Bronchial epithelial cell (primary cell): Measurements from ENCODE around the gene TMED5. TPM values are rescaled to one million over a fixed set of nuclear protein-coding genes. Genes with fewer than 3 reads are reported as not detected.
A peak's percentile ranks its signal among the peaks of the same experiment; 100 is the strongest.
"Not testable (repeated sequence)": the region's sequence is repeated elsewhere in the genome, so short reads cannot be mapped to it uniquely, and the experiment has no call there.

Source experiments
- DNase-seq: peaks from one replicate; pipeline ENCODE4 v3.0.0-alpha.2; 2010; ENCODE audit warnings: low read depth
- FAIRE-seq: peaks from 2 replicates; lab custom pipeline; 2011; peaks lifted over from hg19 to GRCh38; lab: Jason Lieb, UNC
- H3K27me3 ChIP-seq: 2 replicates; pipeline ENCODE4 v1.5.1; 2011; ENCODE audit warnings: low read length; ENCODE audit not compliant: control insufficient read depth, insufficient read depth
- H3K36me3 ChIP-seq: 2 replicates; pipeline ENCODE4 v1.5.1; 2011; ENCODE audit warnings: low read length; ENCODE audit not compliant: control insufficient read depth, insufficient read depth
- H3K4me3 ChIP-seq: 2 replicates; pipeline ENCODE4 v1.5.1; 2011; ENCODE audit warnings: mild to moderate bottlenecking, low read depth, low read length, control low read depth
- CTCF ChIP-seq: IDR thresholded peaks from 2 replicates; pipeline ENCODE4 v1.5.1; 2011; ENCODE audit warnings: mild to moderate bottlenecking, moderate library complexity, low read length, control low read depth, inconsistent platforms; ENCODE audit not compliant: insufficient read depth, severe bottlenecking
- total RNA-seq: library from RNA; depleted of rRNA; stranded (reverse); fragments of >200 nt; gene quantifications from 2 replicates; pipeline ENCODE4 v1.2.1, GENCODE V29; 2014

The TMED5 gene
- total RNA-seq, 1 donor from 2014 or later: 52.7 TPM

GRCh38 chr1:93180723-93181613 lies 755 bp upstream of the TMED5 start, which contains the start of gene CCDC18:
TSS of gene CCDC18 (plus strand) at chr1:93180724. CDS start at chr1:93183362, 2,638 bp downstream.
- H3K4me3 ChIP-seq: peak within 1 kb of the TSS; percentile 54
- H3K27me3 ChIP-seq: no peaks in the 10 kb centered on the region
- peak; percentile 37 for DNase-seq
- H3K36me3 ChIP-seq: peaks cover 1% of the 10 kb centered on the region
- FAIRE-seq: no peak
- no peak for TF ChIP-seq CTCF

GRCh38 chr1:93178418-93178817 lies 1.8 kb downstream of the TMED5 start:
- FAIRE-seq: no peak
- TF ChIP-seq CTCF: no peak

GRCh38 chr1:93177991-93178390 lies 2.2 kb downstream of the TMED5 start:
- peak overlapping the region; percentile 54 for H3K4me3 ChIP-seq
- peaks cover 2% of the 10 kb centered on the region for H3K36me3 ChIP-seq
- DNase-seq (peak; percentile 33), FAIRE-seq (no peak)
- no peaks in the 10 kb centered on the region for H3K27me3 ChIP-seq
- TF ChIP-seq CTCF: no peak

More at GRCh38 chr1:93178418-93178817, 1.8 kb downstream of the TMED5 start:
- DNase-seq: no peak
- Histone ChIP-seq H3K36me3 (peaks cover 2% of the 10 kb centered on the region), H3K27me3 (no peaks in the 10 kb centered on the region), H3K4me3 (peak overlapping the region; percentile 54)

GRCh38 chr1:93174638-93175037 lies 5.6 kb downstream of the TMED5 start:
- H3K27me3 ChIP-seq, DNase-seq, H3K4me3 ChIP-seq, FAIRE-seq, H3K36me3 ChIP-seq: not testable (repeated sequence)

- Histone ChIP-seq H3K27me3 (no peaks in the 10 kb centered on the region), H3K36me3 (peaks cover 2% of the 10 kb centered on the region), H3K4me3 (no peak overlapping the region)
- FAIRE-seq (no peak), DNase-seq (no peak)
- TF ChIP-seq CTCF: no peak
These were observed 7.4 kb downstream of the TMED5 start for GRCh38 chr1:93172778-93173177.

GRCh38 chr1:93171549-93172034 lies 8.6 kb downstream of the TMED5 start:
- no peak for FAIRE-seq
- Histone ChIP-seq H3K27me3 (no peaks in the 10 kb centered on the region), H3K4me3 (no peak overlapping the region), H3K36me3 (peaks cover 2% of the 10 kb centered on the region)
- no peak for TF ChIP-seq CTCF
- DNase-seq: no peak

GRCh38 chr1:93170141-93170678 lies 10.0 kb downstream of the TMED5 start:
- H3K27me3 ChIP-seq, DNase-seq, H3K36me3 ChIP-seq, FAIRE-seq, H3K4me3 ChIP-seq: not testable (repeated sequence)
